Adrenal gland (tissue), 5 donors: ENCODE results near the gene AIFM3.

Experiments
- CTCF ChIP-seq, 6 experiments: fragments of 450-650 bp in 4 of 6; fragments of 200-600 bp in 2 of 6; sonication (generic) in 1 of 6; IDR thresholded peaks; 1 replicate in 5 of 6; 2 replicates in 1 of 6; pipeline versions ENCODE4 v1.5.1 to v1.8.0; 2016 to 2021; ENCODE audit warnings: antibody characterized with exemption in 6 of 6, mild to moderate bottlenecking in 2 of 6, moderate library complexity in 1 of 6
- POLR2A ChIP-seq, 2 donors: fragments of 450-650 bp; IDR thresholded peaks; one replicate each; pipeline ENCODE4 v1.6.1; 2017; ENCODE audit warnings: antibody characterized with exemption in 2 of 2, mild to moderate bottlenecking in 2 of 2, moderate library complexity in 1 of 2
- donor health status: DM: no; HTN: no; CAD: no.

- no peak for TF ChIP-seq CTCF (IDR thresholded peaks at IDR 0.05)
- no peak for TF ChIP-seq POLR2A (IDR thresholded peaks at IDR 0.05)
Measured at GRCh38 chr22:20972933-20973577, 6.0 kb downstream of the AIFM3 start.
